Suppressor macrophage (primary cell): Measurements from ENCODE around the gene PXDN.

Source experiments
- DNase-seq, 4 experiments: peaks; one replicate each; pipeline ENCODE4 v3.0.0-alpha.2; 2020 to 2022

Gene PXDN

GRCh38 chr2:1591978-1592907, 152.1 kb downstream of the PXDN start:
- no peak for DNase-seq

GRCh38 chr2:1591461-1591770, 152.9 kb downstream of the PXDN start:
- DNase-seq: no peak

DNA sequence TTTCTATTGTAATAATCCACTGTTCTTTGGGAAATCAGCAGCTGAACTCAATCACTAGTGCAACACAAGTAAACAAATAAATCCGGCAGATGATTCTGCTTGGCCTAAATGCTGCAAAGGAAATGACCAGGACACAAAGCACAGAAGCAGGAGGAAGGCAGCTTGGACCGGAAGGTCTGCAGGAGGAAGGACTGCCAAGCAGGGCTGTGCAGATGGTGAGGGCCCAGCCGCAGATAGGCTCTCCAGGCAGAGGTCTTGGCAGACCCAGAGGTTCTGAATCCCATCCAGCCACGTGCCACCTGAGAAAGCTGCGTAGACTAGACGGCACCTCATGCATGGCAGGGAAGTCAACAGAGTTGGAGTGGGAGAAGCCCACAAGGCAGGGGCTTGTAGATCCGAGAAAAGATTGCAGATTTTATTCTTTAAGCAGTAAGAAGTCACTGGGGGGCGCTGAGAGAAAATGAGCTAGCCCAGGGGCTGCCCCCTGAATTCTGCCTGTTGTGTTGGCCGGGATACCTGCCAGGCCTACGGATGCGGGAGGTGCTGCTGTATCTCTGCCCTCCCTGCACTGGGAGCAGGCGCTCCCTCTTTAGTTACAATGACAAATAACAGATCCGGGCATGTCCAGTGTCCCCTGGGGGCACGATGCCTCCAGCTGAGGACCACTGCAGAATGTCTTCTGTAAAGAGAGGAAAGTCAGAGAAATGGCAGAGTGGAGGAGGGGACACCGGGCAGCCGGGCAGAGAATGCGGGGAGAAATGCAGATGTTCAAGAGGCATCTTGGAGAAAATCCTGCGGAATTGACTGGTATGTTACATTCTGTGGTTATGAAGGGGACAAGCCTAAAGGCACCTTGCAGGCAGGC, 153.5 kb downstream of the PXDN start:
- no peak for DNase-seq

GRCh38 chr2:1588978-1589621, 155.2 kb downstream of the PXDN start:
- no peak for DNase-seq

GRCh38 chr2:1588051-1588977, 156.0 kb downstream of the PXDN start:
- no peak for DNase-seq

GRCh38 chr2:1586923-1587840, 157.1 kb downstream of the PXDN start:
- DNase-seq: no peak

DNA sequence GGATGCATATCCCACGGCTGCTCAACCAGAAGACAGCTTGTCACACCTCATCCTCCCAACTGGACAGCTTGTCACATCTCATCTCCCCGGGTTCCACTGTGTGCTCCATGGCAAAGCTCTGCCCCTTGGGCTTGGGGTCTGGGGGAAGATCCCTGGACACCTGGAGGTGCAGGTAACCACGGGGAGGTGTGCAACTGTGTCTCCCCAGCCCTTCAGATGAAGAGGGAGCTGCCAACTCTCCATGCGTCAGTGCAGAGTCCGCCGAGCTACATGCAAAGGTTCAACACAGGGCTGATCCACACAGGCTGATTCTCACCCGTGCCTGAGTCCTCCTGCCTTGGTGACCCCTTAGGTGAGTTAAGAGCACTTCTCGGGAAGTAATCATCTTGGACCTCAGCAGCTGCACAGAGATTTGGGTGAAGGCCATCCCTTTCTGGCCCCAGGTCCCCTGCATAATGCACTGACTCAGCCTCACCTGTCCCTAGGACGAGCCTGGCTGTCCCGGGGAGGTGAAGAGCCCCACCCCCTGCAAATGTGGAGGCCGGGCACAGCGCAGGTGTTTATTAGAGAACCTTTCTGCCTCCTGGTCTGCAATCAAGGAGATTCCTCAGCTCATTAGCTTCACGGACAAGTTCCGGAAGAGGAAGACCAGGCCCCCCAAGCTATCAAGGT, 157.9 kb downstream of the PXDN start:
- DNase-seq: no peak

- DNase-seq: no peak
Observed at GRCh38 chr2:1585635-1586034, 158.7 kb downstream of the PXDN start.

DNA sequence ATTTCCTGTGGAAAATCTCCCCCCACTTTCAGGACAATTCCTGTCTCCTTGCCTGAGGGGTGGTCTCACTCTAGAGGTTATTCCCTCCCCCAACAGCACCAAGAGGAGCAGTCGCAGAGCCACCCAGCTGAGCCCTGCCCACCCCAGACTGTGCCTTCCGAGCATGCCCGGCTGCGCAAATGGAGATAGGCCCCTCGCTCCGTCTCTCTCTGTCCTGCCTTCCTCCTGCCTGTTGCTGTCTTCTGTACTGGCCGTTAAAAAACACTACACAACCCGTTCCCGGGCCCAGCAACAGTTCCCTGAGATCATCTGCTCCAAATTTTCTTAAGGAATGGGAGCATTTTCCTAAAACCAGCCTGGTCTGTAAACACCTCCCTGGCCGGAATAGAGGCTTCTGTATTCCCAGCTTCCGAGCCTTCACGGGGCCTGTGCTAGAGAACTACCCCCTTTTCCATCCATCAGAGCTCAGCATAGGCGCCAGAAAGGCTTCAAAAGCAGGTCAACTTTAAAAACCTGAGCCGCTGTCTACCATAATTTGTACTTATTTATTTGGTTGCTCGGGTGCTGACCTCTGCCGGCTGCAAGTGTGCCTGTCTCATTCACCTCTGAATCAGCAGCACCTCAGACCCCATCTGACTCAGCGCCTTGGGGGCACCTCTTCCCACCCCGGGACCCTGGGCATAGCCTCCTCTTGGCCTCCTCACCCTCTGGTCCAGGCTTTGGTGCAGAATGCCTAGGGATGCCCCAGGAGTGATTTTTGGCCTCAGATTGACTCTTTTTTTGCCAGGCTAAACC, 159.4 kb downstream of the PXDN start:
- no peak for DNase-seq

GRCh38 chr2:1584051-1584531, 160.2 kb downstream of the PXDN start:
- no peak for DNase-seq

- no peak for DNase-seq
Observed at GRCh38 chr2:1582891-1583341, 161.4 kb downstream of the PXDN start.

DNA sequence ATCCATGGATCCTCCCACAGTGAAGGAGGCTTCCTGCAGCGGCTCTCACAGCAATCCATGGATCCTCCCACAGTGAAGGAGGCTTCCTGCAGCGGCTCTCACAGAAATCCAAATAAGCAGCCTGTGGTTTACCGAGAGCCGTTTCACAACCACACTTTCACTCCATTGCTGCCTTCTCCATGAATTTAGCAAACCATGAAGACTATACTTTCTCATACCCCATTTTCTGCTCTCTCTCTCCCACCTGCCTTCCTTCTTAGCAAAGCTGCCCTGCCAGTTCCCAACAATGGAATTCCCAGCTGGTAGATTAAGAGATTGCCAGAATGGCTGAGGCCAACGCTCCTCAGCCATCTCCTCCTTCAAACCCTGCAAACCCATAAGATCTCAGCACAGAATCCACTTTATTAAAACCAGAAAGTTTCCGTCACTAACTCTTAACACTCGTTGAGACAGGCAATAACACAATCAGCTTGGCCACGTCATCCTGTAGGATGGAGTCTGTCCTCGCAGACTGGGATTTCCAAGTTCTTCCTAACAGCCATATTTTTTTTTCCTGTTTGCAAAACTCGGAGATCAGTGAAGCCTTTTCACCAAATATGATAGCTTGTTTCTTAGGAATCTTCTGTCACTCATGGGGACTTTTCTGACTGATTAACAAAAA, 162.2 kb downstream of the PXDN start:
- no peak for DNase-seq
